Measurements from ENCODE around the gene ST3GAL4.

Gene ST3GAL4

DNA sequence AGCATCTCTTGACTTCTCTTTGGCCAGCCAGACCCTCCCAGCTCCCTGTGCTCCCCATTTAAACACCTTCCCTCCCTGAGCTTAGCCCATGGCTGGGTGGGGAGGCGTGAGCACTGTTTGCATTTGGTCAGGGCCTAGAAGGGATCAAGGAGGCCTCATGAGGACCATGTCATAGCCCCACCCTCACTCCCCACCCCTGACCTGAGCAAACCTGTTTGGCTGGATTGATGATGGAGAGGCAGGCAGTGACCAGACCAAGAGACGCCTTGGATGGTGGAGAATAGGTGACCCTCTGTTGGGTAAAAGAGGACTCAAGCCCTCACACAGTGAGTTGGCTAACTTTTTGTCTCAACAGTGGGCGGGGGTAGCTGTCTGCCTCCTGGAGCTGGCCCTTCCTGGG is 49.9 kb downstream of the ST3GAL4 start:
- no peak for DNase-seq (ENCODE audit: low spot score)

DNA sequence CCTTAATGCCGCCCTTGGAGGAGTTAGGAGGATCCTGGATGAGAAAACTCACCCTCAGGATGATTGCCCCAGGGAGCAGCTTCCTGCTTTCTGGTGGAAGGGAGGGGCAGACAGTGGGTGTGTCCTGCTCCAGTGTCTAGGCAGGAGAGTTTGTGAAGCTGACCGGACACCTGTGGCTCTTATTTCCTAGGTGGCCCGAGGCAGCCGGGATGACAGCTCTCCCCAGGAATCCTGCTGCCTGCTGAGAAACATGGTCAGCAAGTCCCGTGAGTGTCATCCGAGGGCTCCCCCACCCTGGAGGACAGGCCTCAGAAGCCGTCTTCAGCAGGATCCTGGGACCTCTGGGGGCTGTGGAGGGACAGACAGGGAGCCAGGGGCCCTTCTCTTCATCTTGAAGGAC is 50.4 kb downstream of the ST3GAL4 start:
- DNase-seq (ENCODE audit: low spot score) = no peak

GRCh38 chr11:126406368-126406767 is 50.9 kb downstream of the ST3GAL4 start:
- no peak for DNase-seq (ENCODE audit: low spot score)

GRCh38 chr11:126407101-126407521 is 51.6 kb downstream of the ST3GAL4 start:
- no peak for DNase-seq (ENCODE audit: low spot score)

- DNase-seq (ENCODE audit: low spot score) = no peak
Measured at GRCh38 chr11:126407682-126408288, 52.3 kb downstream of the ST3GAL4 start.

DNA sequence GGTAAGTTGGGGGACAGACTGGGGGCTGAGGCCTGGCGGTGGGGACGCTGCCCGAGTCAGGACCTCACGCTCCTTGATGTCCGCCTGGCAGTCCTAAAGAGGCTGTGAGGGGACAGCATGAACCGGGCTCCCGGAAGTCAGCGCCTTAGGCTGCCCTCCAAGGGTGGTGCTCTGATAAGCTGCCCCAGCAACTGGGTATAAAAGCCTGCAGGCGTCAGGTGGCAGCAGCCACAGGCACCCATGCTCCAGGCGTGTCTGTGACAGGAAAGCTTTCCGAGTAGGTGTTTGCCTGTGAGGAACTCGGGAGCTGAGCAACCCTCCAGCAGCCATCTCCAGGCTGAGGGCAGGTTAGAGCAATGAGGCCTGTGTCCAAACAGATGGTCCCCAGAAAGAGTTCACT is 53.0 kb downstream of the ST3GAL4 start:
- no peak for DNase-seq (ENCODE audit: low spot score)

DNA sequence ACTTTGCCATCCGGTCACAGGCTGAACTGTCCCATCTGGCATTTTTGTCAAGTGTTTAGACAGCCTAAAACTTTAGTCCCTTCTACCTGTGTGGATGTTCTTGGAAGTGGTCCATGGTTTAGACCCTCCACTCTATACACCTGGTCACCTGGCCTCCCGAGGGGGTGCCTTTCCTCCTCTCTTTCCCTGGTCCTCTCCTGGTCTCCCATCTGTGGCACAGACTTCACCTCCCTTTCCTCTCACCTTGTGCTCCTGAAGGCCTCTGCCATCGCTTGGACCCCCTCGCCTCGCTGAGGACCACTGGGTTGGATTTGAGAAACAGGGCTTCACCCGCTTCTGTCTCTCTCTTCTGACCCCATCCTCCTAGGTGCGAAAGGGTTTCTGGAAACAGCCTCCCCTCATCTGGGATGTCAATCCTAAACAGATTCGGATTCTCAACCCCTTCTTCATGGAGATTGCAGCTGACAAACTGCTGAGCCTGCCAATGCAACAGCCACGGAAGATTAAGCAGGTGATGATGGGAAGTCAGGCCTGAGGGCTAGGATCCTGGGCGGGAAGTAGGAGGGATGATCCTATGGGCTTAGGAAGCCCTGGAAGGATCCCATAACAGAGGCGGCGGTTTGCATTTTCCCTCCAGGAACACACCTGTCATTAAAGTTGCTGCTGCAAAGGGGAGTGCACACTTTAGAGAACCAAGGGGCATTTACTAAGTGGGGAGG is 53.6 kb downstream of the ST3GAL4 start:
- no peak for DNase-seq (ENCODE audit: low spot score)

- DNase-seq (ENCODE audit: low spot score) = no peak
Measured at GRCh38 chr11:126409620-126409985, 54.1 kb downstream of the ST3GAL4 start.

DNA sequence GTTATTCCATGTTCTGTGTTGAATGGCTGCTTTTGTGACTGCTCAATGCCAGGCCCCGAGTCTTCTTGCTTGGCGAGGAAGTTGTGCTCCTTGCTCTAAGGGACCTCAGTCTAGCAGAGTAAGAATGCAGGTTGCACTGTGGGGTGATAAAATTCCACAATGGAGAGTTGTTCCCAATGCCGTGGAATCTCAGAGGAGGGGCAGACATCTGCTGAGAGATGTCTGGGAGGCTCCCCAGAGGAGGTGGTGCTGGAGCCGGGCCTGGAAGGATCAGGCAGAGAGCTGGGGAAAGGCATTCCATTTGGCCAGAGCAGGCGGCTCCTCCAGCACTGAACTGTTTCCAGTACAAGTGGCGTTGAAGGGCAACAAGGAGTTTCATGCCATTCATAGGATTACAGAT is 55.2 kb downstream of the ST3GAL4 start:
- DNase-seq (ENCODE audit: low spot score) = no peak

- no peak for DNase-seq (ENCODE audit: low spot score)
Measured at GRCh38 chr11:126411971-126412381, 56.5 kb downstream of the ST3GAL4 start.

GRCh38 chr11:126413426-126413825 is 57.9 kb downstream of the ST3GAL4 start:
- no peak for DNase-seq (ENCODE audit: low spot score)

DNA sequence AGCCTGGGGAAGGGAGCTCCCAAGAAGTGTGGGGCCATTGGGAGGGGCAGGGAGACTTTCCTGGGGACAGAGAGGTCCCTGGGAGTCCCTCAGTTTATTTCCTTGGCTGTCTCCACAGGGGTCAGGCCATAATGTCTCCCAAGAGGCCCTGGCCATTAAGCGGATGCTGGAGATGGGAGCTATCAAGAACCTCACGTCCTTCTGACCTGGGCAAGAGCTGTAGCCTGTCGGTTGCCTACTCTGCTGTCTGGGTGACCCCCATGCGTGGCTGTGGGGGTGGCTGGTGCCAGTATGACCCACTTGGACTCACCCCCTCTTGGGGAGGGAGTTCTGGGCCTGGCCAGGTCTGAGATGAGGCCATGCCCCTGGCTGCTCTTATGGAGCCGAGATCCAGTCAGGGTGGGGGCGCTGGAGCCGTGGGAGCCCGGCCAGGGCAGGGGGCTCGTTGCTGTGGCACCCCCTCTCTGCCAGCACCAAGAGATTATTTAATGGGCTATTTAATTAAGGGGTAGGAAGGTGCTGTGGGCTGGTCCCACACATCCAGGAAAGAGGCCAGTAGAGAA is 58.4 kb downstream of the ST3GAL4 start:
- DNase-seq (ENCODE audit: low spot score) = no peak

- no peak for DNase-seq (ENCODE audit: low spot score)
Measured at GRCh38 chr11:126414615-126415014, 59.1 kb downstream of the ST3GAL4 start.

DNA sequence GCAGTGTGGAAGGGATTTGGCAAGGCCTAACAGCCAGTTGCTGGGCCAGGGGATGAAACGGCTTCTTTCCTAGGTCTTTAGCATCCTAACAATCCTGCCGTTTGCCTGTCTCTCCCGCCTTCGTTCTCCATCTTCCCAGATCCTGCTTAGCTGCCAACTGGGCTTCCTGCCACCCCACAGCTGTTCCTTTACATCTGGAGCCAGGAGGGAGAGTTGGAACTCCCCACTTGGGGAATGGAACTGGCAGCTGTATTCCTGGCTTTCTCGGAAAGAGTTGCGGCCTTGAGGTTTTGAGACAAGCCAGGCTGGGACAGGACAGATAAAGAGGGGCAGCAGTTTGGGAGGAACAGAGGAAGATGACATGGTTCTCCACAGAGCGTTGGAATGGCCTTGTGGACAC is 59.6 kb downstream of the ST3GAL4 start:
- DNase-seq (ENCODE audit: low spot score) = no peak

GRCh38 chr11:126415669-126416420 is 60.4 kb downstream of the ST3GAL4 start:
- no peak for DNase-seq (ENCODE audit: low spot score)

DNA sequence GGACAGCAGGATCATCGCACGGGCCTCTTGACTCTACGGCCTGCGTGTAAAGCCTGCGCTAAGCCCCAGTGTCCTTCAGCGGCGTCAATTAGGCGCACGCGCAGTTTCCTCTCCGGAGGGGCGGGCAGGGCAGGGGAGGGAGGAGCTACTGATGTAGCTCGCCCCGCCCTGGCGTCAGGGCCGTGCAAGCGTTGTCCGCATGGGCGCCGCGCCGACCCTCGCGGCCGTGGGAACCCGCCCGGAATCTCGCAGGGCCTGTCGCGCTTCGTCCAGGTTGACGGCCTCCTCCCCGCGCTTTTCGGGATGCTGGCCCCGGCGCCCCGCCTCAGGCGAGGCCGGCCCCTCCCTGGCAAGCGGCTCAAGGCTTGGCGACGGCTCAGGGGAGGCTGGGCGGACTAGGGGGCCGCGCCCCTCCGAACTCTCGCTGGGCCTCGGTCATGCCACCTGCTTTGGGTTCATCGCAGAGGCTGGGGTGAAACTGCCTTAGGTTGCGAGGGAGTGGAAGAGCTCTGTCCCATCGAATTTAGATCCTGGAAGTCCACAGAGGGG is 61.1 kb downstream of the ST3GAL4 start:
- no peak for DNase-seq (ENCODE audit: low spot score)

GRCh38 chr11:126417091-126417862 is 61.8 kb downstream of the ST3GAL4 start:
- no peak for DNase-seq (ENCODE audit: low spot score)

- no peak for DNase-seq (ENCODE audit: low spot score)
Measured at GRCh38 chr11:126418887-126419286, 63.4 kb downstream of the ST3GAL4 start.

GRCh38 chr11:126419801-126420697 is 64.6 kb downstream of the ST3GAL4 start:
- DNase-seq (ENCODE audit: low spot score) = no peak

DNA sequence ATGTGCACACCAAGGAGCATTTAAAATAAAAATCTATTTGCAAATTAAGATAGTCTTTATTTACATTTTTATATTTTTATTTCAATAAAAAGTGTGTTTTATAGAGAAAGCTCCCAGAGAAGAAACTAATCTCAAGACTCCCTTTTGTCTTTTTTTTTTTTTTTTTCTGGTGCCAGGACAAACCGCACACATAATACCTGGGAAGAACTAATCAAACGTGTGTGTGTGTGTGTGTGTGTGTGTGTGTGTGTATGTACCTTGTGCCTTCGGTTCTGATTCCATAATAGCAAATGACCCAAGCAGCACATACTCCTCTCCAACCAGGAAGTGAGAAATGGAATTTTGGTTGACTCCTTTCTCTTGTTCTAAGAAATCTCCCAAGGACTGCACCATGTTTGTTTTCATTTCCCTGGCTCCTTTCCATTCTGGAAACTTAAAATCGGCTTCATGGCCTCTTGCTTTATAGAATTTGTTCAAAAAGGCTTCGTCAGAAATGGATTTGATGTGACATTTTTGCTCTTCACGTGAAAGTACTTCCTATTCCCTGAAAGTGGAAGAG is 65.3 kb downstream of the ST3GAL4 start:
- DNase-seq (ENCODE audit: low spot score) = no peak
